ENCODE data around the gene TMEM117. TPM values are rescaled to one million over a fixed set of nuclear protein-coding genes. Genes with fewer than 3 reads are reported as not detected.

The TMEM117 gene
- total and polyA plus RNA-seq, 2 donors (not counting 3 experiments of a cell fraction or from before 2014, with no cell fraction given), result 1.2 to 3.8 TPM

GRCh38 chr12:43848786-43849185, 12.9 kb downstream of the TMEM117 start:
- Histone ChIP-seq H3K4me3 (replicated peaks in 1 of 3; ENCODE audit: insufficient read depth in 1 of 3, low read depth in 1 of 3, low read length in 3 of 3) (no peak overlapping the region), H3K4me1 (ENCODE audit: control insufficient read depth, extremely low read depth, insufficient read depth, low read length) (no peaks in the 10 kb centered on the region), H2AFZ (ENCODE audit: low read depth, low read length) (no peak overlapping the region), H3K9me1 (replicated peaks; ENCODE audit: control insufficient read depth, extremely low read depth, insufficient read depth, low read length) (no peaks in the 10 kb centered on the region), H3K4me2 (ENCODE audit: insufficient read depth, low read length) (no peak overlapping the region), H4K20me1 (replicated peaks; ENCODE audit: control insufficient read depth, extremely low read depth, insufficient read depth, low read length) (no peaks in the 10 kb centered on the region), H3K9ac (replicated peaks; ENCODE audit: extremely low read depth, insufficient read depth, low read length) (no peak overlapping the region), H3K79me2 (ENCODE audit: control insufficient read depth, insufficient read depth, low read length) (no peaks in the 10 kb centered on the region), H3K27me3 (ENCODE audit: control insufficient read depth in 2 of 2, insufficient read depth in 2 of 2, low read length in 2 of 2) (no peaks in the 10 kb centered on the region), H3K9me3 (replicated peaks; ENCODE audit: control insufficient read depth, insufficient read depth, low read length) (no peaks in the 10 kb centered on the region), H3K36me3 (ENCODE audit: control insufficient read depth in 2 of 2, extremely low read depth in 1 of 2, insufficient read depth in 2 of 2, low read length in 2 of 2) (no peaks in the 10 kb centered on the region), H3K27ac (ENCODE audit: insufficient read depth, low read depth, low read length) (no peak overlapping the region)
- TF ChIP-seq, protein P1, sequence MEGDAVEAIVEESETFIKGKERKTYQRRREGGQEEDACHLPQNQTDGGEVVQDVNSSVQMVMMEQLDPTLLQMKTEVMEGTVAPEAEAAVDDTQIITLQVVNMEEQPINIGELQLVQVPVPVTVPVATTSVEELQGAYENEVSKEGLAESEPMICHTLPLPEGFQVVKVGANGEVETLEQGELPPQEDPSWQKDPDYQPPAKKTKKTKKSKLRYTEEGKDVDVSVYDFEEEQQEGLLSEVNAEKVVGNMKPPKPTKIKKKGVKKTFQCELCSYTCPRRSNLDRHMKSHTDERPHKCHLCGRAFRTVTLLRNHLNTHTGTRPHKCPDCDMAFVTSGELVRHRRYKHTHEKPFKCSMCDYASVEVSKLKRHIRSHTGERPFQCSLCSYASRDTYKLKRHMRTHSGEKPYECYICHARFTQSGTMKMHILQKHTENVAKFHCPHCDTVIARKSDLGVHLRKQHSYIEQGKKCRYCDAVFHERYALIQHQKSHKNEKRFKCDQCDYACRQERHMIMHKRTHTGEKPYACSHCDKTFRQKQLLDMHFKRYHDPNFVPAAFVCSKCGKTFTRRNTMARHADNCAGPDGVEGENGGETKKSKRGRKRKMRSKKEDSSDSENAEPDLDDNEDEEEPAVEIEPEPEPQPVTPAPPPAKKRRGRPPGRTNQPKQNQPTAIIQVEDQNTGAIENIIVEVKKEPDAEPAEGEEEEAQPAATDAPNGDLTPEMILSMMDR (IDR thresholded peaks at IDR 0.05; ENCODE audit: extremely low read depth in 1 of 2, insufficient read depth in 1 of 2, low read depth in 1 of 2, low read length in 2 of 2), result no peak
- no peak for TF ChIP-seq POLR2AphosphoS5 (IDR thresholded peaks at IDR 0.05; ENCODE audit: insufficient read depth, low read depth, low read length)
- no peak for TF ChIP-seq GATA2 (IDR thresholded peaks at IDR 0.05; ENCODE audit: insufficient read depth, insufficient read length, low read depth, low read length)
- no peak for TF ChIP-seq POLR2A (IDR thresholded peaks at IDR 0.05; ENCODE audit: low read depth, low read length)
- TF ChIP-seq MAX (IDR thresholded peaks at IDR 0.05; ENCODE audit: insufficient read depth, insufficient read length), result no peak
- TF ChIP-seq FOS (IDR thresholded peaks at IDR 0.05; ENCODE audit: borderline replicate concordance, insufficient read depth, low read length), result no peak
- no peak for TF ChIP-seq MYC (IDR thresholded peaks at IDR 0.05; ENCODE audit: low read depth, low read length)
- no peak for TF ChIP-seq EZH2 (IDR thresholded peaks at IDR 0.05; ENCODE audit: borderline replicate concordance, low read depth, low read length, severe bottlenecking)
- TF ChIP-seq JUN (IDR thresholded peaks at IDR 0.05; ENCODE audit: borderline replicate concordance, insufficient read depth, insufficient read length, low read depth), result no peak
- ChIA-PET POLR2A (no interaction called here), CTCF (no interaction called here)
- no TSS peak for BruUV-seq (replicated peaks)
- intact Hi-C loops (cut with micrococcal nuclease), result no loop called here
- dilution Hi-C loops (cut with MboI; ENCODE audit: extremely low pct_ligation_motif_present, low sequenced_read_pairs), result no loop called here
- DNase-seq (ENCODE audit: low read depth, low spot score), result no peak
- FAIRE-seq, result no peak

All from endothelial cell of umbilical vein (primary cell).